Right atrium auricular region (tissue), 2 donors: ENCODE measurements around the gene COL23A1. TPM values are rescaled to one million over a fixed set of nuclear protein-coding genes. Genes with fewer than 3 reads are reported as not detected.

Experiments
- DNase-seq: peaks from one replicate; pipeline ENCODE4 v3.0.0-alpha.2; 2019; ENCODE audit warnings: low spot score
- H3K27ac ChIP-seq, 2 donors: fragments of 200-600 bp; sonication (generic); 1 replicate in 1 of 2; 2 replicates in 1 of 2; pipeline ENCODE4 v1.5.1; 2016 to 2019
- H3K27me3 ChIP-seq, 2 donors: fragments of 200-600 bp; sonication (generic); one replicate each; pipeline versions ENCODE4 v1.5.1 to v1.6.0; 2017 to 2019
- H3K36me3 ChIP-seq: fragments of 200-600 bp; sonication (generic); one replicate; pipeline ENCODE4 v1.5.1; 2016
- H3K4me1 ChIP-seq, 2 donors: fragments of 200-600 bp; sonication (generic); one replicate each; pipeline versions ENCODE4 v1.5.1 to v1.6.0; 2017 to 2019
- H3K4me3 ChIP-seq, 2 donors: fragments of 200-600 bp; sonication (generic); 1 replicate in 1 of 2; 2 replicates in 1 of 2; pipeline ENCODE4 v1.5.1; 2017 to 2019; ENCODE audit warnings: mild to moderate bottlenecking in 1 of 2, moderate library complexity in 1 of 2
- H3K9me3 ChIP-seq, 2 donors: fragments of 200-600 bp; sonication (generic); one replicate each; pipeline ENCODE4 v1.5.1; 2019
- total RNA-seq, 2 donors: library from RNA; depleted of rRNA; stranded (reverse); fragments of >200 nt; gene quantifications; one replicate each; pipeline ENCODE4 v1.1.0, GENCODE V29; 2016
- TF ChIP-seq, protein P1 (sequence below), 2 donors: fragments of 200-600 bp; sonication (generic); IDR thresholded peaks; one replicate each; pipeline ENCODE4 v1.5.1; 2019; ENCODE audit warnings: antibody characterized with exemption in 2 of 2

The COL23A1 gene
- total RNA-seq, 2 donors from 2014 or later, result 5.7 to 6.8 TPM

DNA sequence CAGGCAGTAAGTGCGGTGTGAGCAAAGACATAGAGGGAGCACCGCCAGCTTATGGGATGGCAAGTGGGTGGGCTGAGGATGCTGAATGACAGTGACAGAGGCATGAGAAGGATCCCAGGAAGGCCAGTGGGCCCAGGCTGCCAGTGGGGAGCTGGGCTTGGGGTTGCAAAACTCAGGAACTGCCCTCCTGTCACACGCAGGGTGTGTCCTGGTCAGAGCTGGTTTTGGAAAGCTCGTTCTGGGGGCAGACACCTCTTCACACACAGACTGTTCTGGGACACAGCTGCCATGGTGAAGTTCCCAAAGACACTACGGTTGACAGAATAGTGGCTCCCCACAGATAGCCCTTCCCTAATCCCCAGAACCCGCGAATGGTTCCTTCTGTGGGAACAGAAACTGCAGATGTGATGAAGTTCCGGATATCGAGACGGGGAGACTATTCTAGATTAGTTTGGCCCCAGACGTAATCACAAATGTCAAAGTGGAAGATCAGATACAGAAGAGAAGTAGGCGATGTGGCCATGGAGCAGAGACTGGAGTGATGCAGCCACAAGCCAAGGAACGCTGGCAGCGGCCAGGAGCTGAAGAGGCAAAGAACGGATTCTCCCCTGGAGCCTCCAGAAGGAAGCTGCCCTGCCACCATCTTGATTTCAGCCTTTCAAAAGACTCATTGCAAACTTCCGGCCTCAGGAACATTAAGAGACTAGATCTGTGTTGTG, 159.0 kb downstream of the COL23A1 start:
- no peaks in the 10 kb centered on the region for H3K9me3 ChIP-seq
- TF ChIP-seq, protein P1, sequence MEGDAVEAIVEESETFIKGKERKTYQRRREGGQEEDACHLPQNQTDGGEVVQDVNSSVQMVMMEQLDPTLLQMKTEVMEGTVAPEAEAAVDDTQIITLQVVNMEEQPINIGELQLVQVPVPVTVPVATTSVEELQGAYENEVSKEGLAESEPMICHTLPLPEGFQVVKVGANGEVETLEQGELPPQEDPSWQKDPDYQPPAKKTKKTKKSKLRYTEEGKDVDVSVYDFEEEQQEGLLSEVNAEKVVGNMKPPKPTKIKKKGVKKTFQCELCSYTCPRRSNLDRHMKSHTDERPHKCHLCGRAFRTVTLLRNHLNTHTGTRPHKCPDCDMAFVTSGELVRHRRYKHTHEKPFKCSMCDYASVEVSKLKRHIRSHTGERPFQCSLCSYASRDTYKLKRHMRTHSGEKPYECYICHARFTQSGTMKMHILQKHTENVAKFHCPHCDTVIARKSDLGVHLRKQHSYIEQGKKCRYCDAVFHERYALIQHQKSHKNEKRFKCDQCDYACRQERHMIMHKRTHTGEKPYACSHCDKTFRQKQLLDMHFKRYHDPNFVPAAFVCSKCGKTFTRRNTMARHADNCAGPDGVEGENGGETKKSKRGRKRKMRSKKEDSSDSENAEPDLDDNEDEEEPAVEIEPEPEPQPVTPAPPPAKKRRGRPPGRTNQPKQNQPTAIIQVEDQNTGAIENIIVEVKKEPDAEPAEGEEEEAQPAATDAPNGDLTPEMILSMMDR (IDR thresholded peaks at IDR 0.05), result no peak
- no peak overlapping the region for H3K4me3 ChIP-seq
- H3K27ac ChIP-seq, result no peak overlapping the region
- no peaks in the 10 kb centered on the region for H3K36me3 ChIP-seq
- no peaks in the 10 kb centered on the region for H3K27me3 ChIP-seq
- peaks cover 0 to 29% of the 10 kb centered on the region in 2 donors for H3K4me1 ChIP-seq
- DNase-seq, result peak; percentile 43

- H3K27me3 ChIP-seq, result no peaks in the 10 kb centered on the region
- DNase-seq, result peak; percentile 51
- TF ChIP-seq, protein P1 (IDR thresholded peaks at IDR 0.05), result no peak
- H3K27ac ChIP-seq, result no peak overlapping the region
- peaks cover 0 to 29% of the 10 kb centered on the region in 2 donors for H3K4me1 ChIP-seq
- no peaks in the 10 kb centered on the region for H3K36me3 ChIP-seq
- H3K9me3 ChIP-seq, result no peaks in the 10 kb centered on the region
- H3K4me3 ChIP-seq, result no peak overlapping the region
Measured at GRCh38 chr5:178430186-178431062, 159.8 kb downstream of the COL23A1 start.

DNA sequence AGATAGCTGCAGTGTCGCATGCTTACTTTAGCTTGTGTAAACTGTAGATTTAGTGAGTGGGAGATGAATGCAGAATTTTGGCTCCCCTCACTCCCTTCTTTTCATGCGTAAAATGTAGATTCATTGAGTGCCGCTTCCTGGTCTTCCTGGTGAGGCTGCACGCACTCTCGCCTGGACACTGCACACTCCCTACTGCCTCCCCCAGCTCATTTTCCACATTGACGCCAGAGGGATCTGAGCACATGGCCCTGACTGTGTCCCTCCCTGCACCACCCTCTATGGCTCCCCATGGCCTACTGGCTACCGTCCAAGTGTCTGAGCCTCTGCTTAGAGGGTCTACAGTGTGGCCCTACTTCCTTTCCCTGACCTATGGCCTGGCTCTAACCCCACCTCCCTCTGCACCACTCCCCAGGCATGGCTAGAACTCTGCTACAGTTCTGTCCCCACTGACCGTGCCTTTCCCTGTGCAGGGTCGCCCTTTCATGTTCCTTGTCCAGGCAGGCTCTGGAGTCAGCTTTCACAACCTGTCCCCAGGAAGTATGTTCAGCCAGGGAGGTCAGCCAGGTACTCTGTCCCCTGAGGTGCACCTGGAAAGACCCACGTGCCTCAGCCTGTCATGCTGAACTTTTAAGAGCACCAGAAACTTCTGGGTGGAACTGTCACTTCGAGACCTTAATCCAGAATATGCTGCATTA, 160.6 kb downstream of the COL23A1 start:
- Histone ChIP-seq H3K4me1 (peaks cover 0 to 24% of the 10 kb centered on the region in 2 donors), H3K9me3 (no peaks in the 10 kb centered on the region), H3K27me3 (no peaks in the 10 kb centered on the region), H3K27ac (peak overlapping the region; percentile 81 to 92), H3K4me3 (no peak overlapping the region), H3K36me3 (no peaks in the 10 kb centered on the region)
- DNase-seq, result peak; percentile 54
- TF ChIP-seq, protein P1 (IDR thresholded peaks at IDR 0.05), result no peak

- peak; percentile 57 for DNase-seq
- Histone ChIP-seq H3K4me3 (no peak overlapping the region), H3K27me3 (no peaks in the 10 kb centered on the region), H3K36me3 (no peaks in the 10 kb centered on the region), H3K27ac (peak overlapping the region; percentile 81 to 92), H3K9me3 (no peaks in the 10 kb centered on the region), H3K4me1 (peaks cover 0 to 18% of the 10 kb centered on the region in 2 donors)
- TF ChIP-seq, protein P1 (IDR thresholded peaks at IDR 0.05), result no peak
Measured at GRCh38 chr5:178429156-178429468, 161.1 kb downstream of the COL23A1 start.

DNA sequence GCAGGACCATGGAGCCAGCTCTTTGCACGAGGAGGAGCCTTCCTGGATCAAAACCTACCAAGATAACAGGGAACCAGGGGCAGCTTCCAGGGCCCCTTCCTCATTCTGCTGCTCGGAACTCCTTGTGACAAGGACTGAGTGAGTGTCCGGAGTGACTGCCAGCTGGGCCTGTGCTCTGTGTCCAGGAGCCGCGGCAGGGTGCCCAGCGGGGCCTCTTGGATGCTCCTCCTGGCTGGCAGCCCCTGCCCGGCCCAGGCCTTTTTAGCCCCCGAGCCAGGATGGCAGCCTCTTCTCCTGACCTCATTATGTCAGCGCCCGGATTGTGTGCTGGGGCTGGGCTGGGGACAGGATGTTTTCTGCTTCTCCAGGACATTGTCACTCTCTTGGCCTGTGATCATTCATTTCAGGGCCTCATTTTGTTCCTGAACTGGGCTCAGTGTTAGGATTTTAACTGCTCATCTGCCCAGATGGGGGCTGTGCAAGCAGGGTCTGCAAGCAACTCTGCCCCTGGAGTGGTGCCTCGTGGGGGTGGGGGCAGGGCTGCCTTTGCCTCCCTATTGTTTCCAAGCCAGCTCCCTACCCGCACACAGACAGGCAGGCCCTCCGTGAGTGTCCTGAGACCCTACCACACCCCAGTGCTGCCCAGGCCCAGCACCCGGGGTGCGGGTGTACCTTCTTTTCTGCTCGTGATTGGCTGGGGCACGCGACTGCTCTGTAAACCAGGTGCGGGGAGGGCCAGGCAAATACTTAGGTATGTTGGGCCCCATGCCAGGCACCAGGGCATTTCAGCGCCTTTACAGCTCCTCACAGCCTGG, 161.6 kb downstream of the COL23A1 start:
- TF ChIP-seq, protein P1 (IDR thresholded peaks at IDR 0.05), result no peak
- Histone ChIP-seq H3K9me3 (no peaks in the 10 kb centered on the region), H3K4me3 (no peak overlapping the region), H3K27ac (peak overlapping the region; percentile 81 to 92), H3K4me1 (peaks cover 0 to 17% of the 10 kb centered on the region in 2 donors), H3K27me3 (no peaks in the 10 kb centered on the region), H3K36me3 (no peaks in the 10 kb centered on the region)
- DNase-seq, result peak; percentile 59
